Measurements from ENCODE around the gene NUTM2D. TPM values are rescaled to one million over a fixed set of nuclear protein-coding genes. Genes with fewer than 3 reads are reported as not detected.
"Not testable (repeated sequence)": the region's sequence is repeated elsewhere in the genome, so short reads cannot be mapped to it uniquely, and the experiment has no call there.

The NUTM2D gene
- polyA plus RNA-seq = 2.5 to 4.8 TPM (median 3.9 TPM) in 3 replicates
- polyA plus RNA-seq (2011; ENCODE audit: low read depth) = 0.82 TPM
- polyA plus RNA-seq (2011; cell fraction: cytosol; rRNA removed) = 2.9 and 4.2 TPM in 2 replicates
- polyA plus RNA-seq (2011; cell fraction: nucleus; rRNA removed) = 7.6 and 10.3 TPM in 2 replicates
- 2.3 and 4.6 TPM in 2 replicates for polyA plus RNA-seq (2012; ENCODE audit: low replicate concordance)
- polyA minus RNA-seq = 4.0 to 5.3 TPM (median 4.1 TPM) in 3 replicates
- polyA minus RNA-seq (2011; cell fraction: cytosol; rRNA and poly(A)+ RNA removed) = 5.4 TPM
- 3.7 and 6.3 TPM in 2 replicates for polyA minus RNA-seq (2011; cell fraction: nucleus; rRNA and poly(A)+ RNA removed)

- H3K4me1 ChIP-seq (ENCODE audit: control insufficient read depth, extremely low read depth, insufficient read depth, low read length); H3K27me3 ChIP-seq (ENCODE audit: control insufficient read depth, extremely low read depth, insufficient read depth, low read length); H3K79me2 ChIP-seq (ENCODE audit: control insufficient read depth, insufficient read depth, low read length); H3K9ac ChIP-seq (ENCODE audit: control insufficient read depth, extremely low read depth, insufficient read depth, low read length); H3K4me3 ChIP-seq (ENCODE audit: control insufficient read depth in 2 of 3, extremely low read depth in 1 of 3, insufficient read depth in 2 of 3, low read depth in 1 of 3, low read length in 3 of 3); H3K9me1 ChIP-seq (ENCODE audit: control insufficient read depth, extremely low read depth, insufficient read depth, low read length); H4K20me1 ChIP-seq (ENCODE audit: control insufficient read depth, extremely low read depth, insufficient read depth, low read length); H3K4me2 ChIP-seq (ENCODE audit: control insufficient read depth, extremely low read depth, insufficient read depth, low read depth, low read length); H3K36me3 ChIP-seq (ENCODE audit: control insufficient read depth in 2 of 2, extremely low read depth in 1 of 2, insufficient read depth in 2 of 2, low read length in 2 of 2); dilution Hi-C loops (cut with MboI; ENCODE audit: extremely low pct_ligation_motif_present, low sequenced_read_pairs); DNase-seq (ENCODE audit: low read depth, low spot score); FAIRE-seq; H2AFZ ChIP-seq (ENCODE audit: control insufficient read depth, low read length); H3K9me3 ChIP-seq (ENCODE audit: control insufficient read depth, low read depth, low read length); H3K27ac ChIP-seq (ENCODE audit: control insufficient read depth, insufficient read depth, low read length): not testable (repeated sequence)
Observed at GRCh38 chr10:87357444-87357843, at the start of gene NUTM2D. Gene NUTM2D (plus strand): TSS chr10:87357744. CDS start chr10:87358266, 522 bp downstream.

- H3K9me1 ChIP-seq (ENCODE audit: control insufficient read depth, extremely low read depth, insufficient read depth, low read length); DNase-seq (ENCODE audit: low read depth, low spot score); H3K4me1 ChIP-seq (ENCODE audit: control insufficient read depth, extremely low read depth, insufficient read depth, low read length); H3K79me2 ChIP-seq (ENCODE audit: control insufficient read depth, insufficient read depth, low read length); H3K36me3 ChIP-seq (ENCODE audit: control insufficient read depth in 2 of 2, extremely low read depth in 1 of 2, insufficient read depth in 2 of 2, low read length in 2 of 2); H3K27me3 ChIP-seq (ENCODE audit: control insufficient read depth, extremely low read depth, insufficient read depth, low read length); H3K27ac ChIP-seq (ENCODE audit: control insufficient read depth, insufficient read depth, low read length); FAIRE-seq; dilution Hi-C loops (cut with MboI; ENCODE audit: extremely low pct_ligation_motif_present, low sequenced_read_pairs); H3K9ac ChIP-seq (ENCODE audit: control insufficient read depth, extremely low read depth, insufficient read depth, low read length); H4K20me1 ChIP-seq (ENCODE audit: control insufficient read depth, extremely low read depth, insufficient read depth, low read length); H3K4me2 ChIP-seq (ENCODE audit: control insufficient read depth, extremely low read depth, insufficient read depth, low read depth, low read length); H3K4me3 ChIP-seq (ENCODE audit: control insufficient read depth in 2 of 3, extremely low read depth in 1 of 3, insufficient read depth in 2 of 3, low read depth in 1 of 3, low read length in 3 of 3); H2AFZ ChIP-seq (ENCODE audit: control insufficient read depth, low read length); H3K9me3 ChIP-seq (ENCODE audit: control insufficient read depth, low read depth, low read length): not testable (repeated sequence)
Observed at GRCh38 chr10:87308702-87309101, 48.8 kb upstream of the NUTM2D start.

GRCh38 chr10:87309657-87310056 lies 47.9 kb upstream of the NUTM2D start:
- FAIRE-seq; H2AFZ ChIP-seq (ENCODE audit: control insufficient read depth, low read length); DNase-seq (ENCODE audit: low read depth, low spot score); H3K9me3 ChIP-seq (ENCODE audit: control insufficient read depth, low read depth, low read length); H3K9ac ChIP-seq (ENCODE audit: control insufficient read depth, extremely low read depth, insufficient read depth, low read length); dilution Hi-C loops (cut with MboI; ENCODE audit: extremely low pct_ligation_motif_present, low sequenced_read_pairs); H3K9me1 ChIP-seq (ENCODE audit: control insufficient read depth, extremely low read depth, insufficient read depth, low read length); H3K27ac ChIP-seq (ENCODE audit: control insufficient read depth, insufficient read depth, low read length); H3K4me3 ChIP-seq (ENCODE audit: control insufficient read depth in 2 of 3, extremely low read depth in 1 of 3, insufficient read depth in 2 of 3, low read depth in 1 of 3, low read length in 3 of 3); H4K20me1 ChIP-seq (ENCODE audit: control insufficient read depth, extremely low read depth, insufficient read depth, low read length); H3K4me2 ChIP-seq (ENCODE audit: control insufficient read depth, extremely low read depth, insufficient read depth, low read depth, low read length); H3K79me2 ChIP-seq (ENCODE audit: control insufficient read depth, insufficient read depth, low read length); H3K4me1 ChIP-seq (ENCODE audit: control insufficient read depth, extremely low read depth, insufficient read depth, low read length); H3K36me3 ChIP-seq (ENCODE audit: control insufficient read depth in 2 of 2, extremely low read depth in 1 of 2, insufficient read depth in 2 of 2, low read length in 2 of 2); H3K27me3 ChIP-seq (ENCODE audit: control insufficient read depth, extremely low read depth, insufficient read depth, low read length): not testable (repeated sequence)

- H2AFZ ChIP-seq (ENCODE audit: control insufficient read depth, low read length); H3K4me2 ChIP-seq (ENCODE audit: control insufficient read depth, extremely low read depth, insufficient read depth, low read depth, low read length); H3K4me3 ChIP-seq (ENCODE audit: control insufficient read depth in 2 of 3, extremely low read depth in 1 of 3, insufficient read depth in 2 of 3, low read depth in 1 of 3, low read length in 3 of 3); H3K79me2 ChIP-seq (ENCODE audit: control insufficient read depth, insufficient read depth, low read length); H3K9ac ChIP-seq (ENCODE audit: control insufficient read depth, extremely low read depth, insufficient read depth, low read length); dilution Hi-C loops (cut with MboI; ENCODE audit: extremely low pct_ligation_motif_present, low sequenced_read_pairs); H3K4me1 ChIP-seq (ENCODE audit: control insufficient read depth, extremely low read depth, insufficient read depth, low read length); H3K9me1 ChIP-seq (ENCODE audit: control insufficient read depth, extremely low read depth, insufficient read depth, low read length); H3K9me3 ChIP-seq (ENCODE audit: control insufficient read depth, low read depth, low read length); H3K36me3 ChIP-seq (ENCODE audit: control insufficient read depth in 2 of 2, extremely low read depth in 1 of 2, insufficient read depth in 2 of 2, low read length in 2 of 2); H3K27ac ChIP-seq (ENCODE audit: control insufficient read depth, insufficient read depth, low read length); H3K27me3 ChIP-seq (ENCODE audit: control insufficient read depth, extremely low read depth, insufficient read depth, low read length); DNase-seq (ENCODE audit: low read depth, low spot score); H4K20me1 ChIP-seq (ENCODE audit: control insufficient read depth, extremely low read depth, insufficient read depth, low read length): not testable (repeated sequence)
- peak; percentile 48 for FAIRE-seq
Observed at GRCh38 chr10:87311521-87311920, 46.0 kb upstream of the NUTM2D start.

GRCh38 chr10:87313649-87314359 lies 43.7 kb upstream of the NUTM2D start:
- H3K27me3 ChIP-seq (ENCODE audit: control insufficient read depth, extremely low read depth, insufficient read depth, low read length); H3K27ac ChIP-seq (ENCODE audit: control insufficient read depth, insufficient read depth, low read length); H2AFZ ChIP-seq (ENCODE audit: control insufficient read depth, low read length); H4K20me1 ChIP-seq (ENCODE audit: control insufficient read depth, extremely low read depth, insufficient read depth, low read length); H3K9ac ChIP-seq (ENCODE audit: control insufficient read depth, extremely low read depth, insufficient read depth, low read length); H3K9me1 ChIP-seq (ENCODE audit: control insufficient read depth, extremely low read depth, insufficient read depth, low read length); H3K36me3 ChIP-seq (ENCODE audit: control insufficient read depth in 2 of 2, extremely low read depth in 1 of 2, insufficient read depth in 2 of 2, low read length in 2 of 2); H3K79me2 ChIP-seq (ENCODE audit: control insufficient read depth, insufficient read depth, low read length); H3K9me3 ChIP-seq (ENCODE audit: control insufficient read depth, low read depth, low read length); H3K4me3 ChIP-seq (ENCODE audit: control insufficient read depth in 2 of 3, extremely low read depth in 1 of 3, insufficient read depth in 2 of 3, low read depth in 1 of 3, low read length in 3 of 3); DNase-seq (ENCODE audit: low read depth, low spot score); dilution Hi-C loops (cut with MboI; ENCODE audit: extremely low pct_ligation_motif_present, low sequenced_read_pairs); H3K4me1 ChIP-seq (ENCODE audit: control insufficient read depth, extremely low read depth, insufficient read depth, low read length); H3K4me2 ChIP-seq (ENCODE audit: control insufficient read depth, extremely low read depth, insufficient read depth, low read depth, low read length): not testable (repeated sequence)
- FAIRE-seq = peak; percentile 34

Data from keratinocyte (primary cell).